Activated effector memory CD4-positive, alpha-beta T cell treated with Interleukin-2 at 50 U/mL for 16 hours (primary cell): ENCODE results near the gene DEPDC5.
"Not testable (repeated sequence)": the region's sequence is repeated elsewhere in the genome, so short reads cannot be mapped to it uniquely, and the experiment has no call there.

ENCODE experiments used
- DNase-seq: peaks from one replicate; pipeline ENCODE4 v3.0.0-alpha.2; 2020

Gene DEPDC5

DNA sequence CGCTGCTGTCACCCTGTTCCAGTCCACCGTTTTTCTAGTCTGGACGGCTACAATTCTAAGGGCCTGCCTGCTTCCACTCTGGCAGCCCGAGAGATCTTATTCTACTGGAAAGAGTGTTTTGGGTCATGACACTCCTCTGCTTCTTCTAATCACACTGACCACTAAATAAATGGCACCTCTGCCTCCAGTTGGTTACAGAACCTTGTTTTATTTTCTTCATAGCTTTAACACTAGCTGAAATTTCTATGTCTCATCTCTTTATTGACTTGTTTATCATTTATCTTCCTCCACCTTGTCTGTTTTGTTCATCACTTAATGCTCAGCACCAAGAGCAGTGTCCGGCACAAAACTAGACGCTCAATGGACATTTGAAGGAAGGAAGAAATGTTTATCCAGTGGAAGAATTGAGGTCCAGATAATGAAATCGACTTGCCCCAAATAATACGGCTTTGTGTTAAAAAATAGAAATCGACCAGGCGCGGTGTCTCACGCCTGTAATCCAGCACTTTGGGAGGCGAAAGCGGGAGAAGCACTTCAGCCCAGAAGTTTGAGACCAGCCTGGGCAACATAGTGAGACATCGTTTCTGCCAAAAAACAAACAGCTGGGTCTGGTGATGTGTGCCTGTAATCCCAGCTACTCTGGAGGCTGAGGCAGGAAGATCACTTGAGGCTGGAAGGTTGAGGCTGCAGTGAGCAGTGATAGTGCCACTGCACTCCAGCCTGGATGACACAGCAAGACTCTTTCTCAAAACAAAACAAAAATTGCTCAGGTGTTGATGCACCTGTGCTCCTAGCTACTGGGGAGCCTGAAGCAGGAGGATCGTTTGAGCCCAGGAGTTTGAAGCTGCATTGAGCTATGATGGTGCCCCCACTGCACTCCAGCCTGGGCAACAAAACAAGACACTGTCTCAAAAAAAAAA is 3.2 kb upstream of the DEPDC5 start:
- DNase-seq: no peak

GRCh38 chr22:31752096-31752847 is 1.5 kb upstream of the DEPDC5 start:
- DNase-seq: no peak

DNA sequence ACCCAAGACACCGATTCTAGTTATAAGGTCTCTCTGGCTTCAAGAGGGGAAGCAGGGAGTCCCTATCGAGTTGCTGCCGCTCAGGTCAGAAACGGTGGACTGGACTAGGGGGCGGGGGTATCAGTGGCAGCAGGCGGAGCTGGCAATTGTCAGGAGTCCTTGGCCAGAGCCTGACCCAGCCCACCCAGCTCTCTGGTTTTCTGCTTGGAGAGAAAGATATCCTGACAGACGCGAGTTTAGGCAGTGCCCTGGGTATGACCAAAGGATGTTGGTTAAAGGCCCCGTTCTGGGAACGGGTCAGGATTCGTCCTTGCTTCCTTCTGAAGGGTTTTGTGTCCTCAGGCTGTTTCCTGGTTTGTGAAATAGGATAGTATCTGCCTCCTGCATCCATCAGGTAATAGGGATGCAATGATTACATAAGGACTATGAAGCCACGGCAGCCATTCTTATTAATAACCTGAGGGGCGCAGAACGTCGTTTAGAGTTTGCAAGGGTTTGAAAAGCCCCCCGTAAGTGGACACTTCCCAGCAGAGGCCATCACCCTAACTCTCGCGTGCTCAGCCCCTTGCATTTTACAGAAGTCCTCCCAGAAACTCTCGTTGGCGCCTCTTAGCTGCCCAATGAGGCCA is 700 bp upstream of the DEPDC5 start:
- no peak for DNase-seq

DNA sequence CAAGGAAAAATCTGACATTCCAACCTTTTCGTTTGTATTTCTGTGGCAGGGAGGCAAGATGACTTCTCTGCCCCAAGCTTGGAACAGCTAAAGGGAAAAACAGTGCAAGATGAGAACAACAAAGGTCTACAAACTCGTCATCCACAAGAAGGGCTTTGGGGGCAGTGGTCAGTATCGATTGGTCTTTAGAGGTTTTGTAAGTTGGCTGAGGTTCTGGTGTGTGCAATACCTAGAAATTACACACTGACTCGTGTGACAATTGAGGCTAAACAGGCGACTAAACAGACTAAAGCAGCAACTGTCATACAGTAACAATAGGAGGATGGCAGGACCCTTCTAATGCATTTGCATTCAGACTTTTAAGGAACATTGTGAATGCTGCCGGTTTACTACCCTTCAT is 994 bp downstream of the DEPDC5 start:
- no peak for DNase-seq

DNA sequence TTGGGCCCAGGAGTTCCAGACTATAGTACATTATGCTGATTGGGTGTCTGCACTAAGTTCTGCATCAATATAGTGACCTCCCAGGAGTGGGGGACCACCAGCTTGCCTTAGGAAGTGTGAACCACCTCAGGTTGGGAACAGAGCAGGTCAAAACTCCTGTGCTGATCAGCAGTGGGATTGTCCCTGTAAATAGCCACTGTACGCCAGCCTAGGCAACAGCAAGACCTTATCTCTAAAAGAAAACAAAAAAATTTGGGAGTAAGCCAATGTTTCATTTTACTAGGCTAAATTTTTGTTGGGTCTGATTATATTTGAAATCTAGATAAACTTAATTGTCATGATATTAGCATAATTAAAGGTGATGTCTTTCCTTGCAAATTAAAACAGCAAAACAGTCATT is 3.4 kb downstream of the DEPDC5 start:
- DNase-seq: no peak

GRCh38 chr22:31758860-31759259 is 5.0 kb downstream of the DEPDC5 start:
- DNase-seq: not testable (repeated sequence)

DNA sequence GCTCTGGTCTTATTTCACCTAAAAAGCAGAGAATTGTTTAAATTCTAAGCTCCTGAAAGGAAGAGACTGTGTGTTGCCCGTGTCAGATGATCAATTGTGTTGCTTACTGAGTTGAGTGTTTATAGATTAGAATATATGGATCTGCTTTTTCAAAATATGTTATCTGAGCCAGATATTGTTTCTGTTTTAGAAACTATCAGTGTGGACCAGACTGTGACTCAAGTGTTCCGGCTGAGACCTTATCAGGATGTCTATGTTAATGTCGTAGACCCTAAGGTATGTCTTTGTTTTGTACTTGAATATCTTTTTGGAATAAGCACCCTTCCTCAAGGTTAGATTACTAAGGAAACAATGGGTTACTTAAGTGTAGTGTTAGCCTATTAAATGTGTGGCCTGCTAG is 11.0 kb downstream of the DEPDC5 start:
- DNase-seq: no peak

DNA sequence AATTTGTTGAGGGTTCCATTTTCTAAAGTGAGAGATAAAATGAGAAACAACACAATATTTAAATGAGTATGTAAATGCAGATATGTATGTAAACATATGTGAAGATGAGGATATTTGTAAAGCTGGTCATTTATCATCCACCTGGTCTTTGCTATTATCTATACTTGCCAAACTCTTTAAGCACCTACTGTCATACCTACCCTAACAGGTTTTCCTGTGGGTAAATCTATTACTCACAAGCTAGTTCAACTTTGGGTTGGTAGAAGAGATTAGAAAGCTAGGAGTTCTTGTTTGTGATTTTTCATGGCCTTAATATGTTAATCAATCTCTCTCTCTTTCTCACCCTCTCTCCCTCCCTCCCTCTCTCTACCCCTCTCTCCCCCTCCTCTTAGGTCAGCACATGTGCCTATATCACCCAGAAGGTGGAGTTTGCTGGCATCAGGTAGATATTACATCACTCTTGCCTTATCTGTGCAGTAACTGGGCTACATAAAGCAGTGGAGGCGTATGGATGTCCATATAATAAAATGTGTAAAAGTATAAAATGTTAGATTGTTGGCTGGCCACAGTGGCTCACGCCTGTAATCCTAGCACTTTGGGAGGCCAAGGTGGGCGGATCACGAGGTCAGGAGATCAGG is 14.7 kb downstream of the DEPDC5 start:
- no peak for DNase-seq

DNA sequence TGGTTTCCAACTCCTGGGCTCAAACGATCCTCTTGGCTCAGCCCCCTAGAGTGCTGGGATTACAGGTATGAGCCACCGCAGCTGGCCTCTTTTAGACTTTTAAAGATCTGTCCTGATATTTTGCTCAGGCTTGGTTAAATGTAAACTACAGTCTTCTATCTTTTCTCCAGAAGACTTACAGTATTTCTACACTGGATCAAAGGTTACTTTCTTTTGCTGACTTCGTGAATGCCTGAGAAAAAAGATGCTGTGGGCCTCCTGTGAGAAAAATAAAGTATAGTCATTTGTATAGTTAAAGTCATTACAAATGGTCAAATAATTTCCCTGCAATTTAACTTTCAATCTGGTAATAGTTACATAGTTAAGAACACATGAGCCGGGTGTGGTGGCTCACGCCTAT is 19.6 kb downstream of the DEPDC5 start:
- no peak for DNase-seq

DNA sequence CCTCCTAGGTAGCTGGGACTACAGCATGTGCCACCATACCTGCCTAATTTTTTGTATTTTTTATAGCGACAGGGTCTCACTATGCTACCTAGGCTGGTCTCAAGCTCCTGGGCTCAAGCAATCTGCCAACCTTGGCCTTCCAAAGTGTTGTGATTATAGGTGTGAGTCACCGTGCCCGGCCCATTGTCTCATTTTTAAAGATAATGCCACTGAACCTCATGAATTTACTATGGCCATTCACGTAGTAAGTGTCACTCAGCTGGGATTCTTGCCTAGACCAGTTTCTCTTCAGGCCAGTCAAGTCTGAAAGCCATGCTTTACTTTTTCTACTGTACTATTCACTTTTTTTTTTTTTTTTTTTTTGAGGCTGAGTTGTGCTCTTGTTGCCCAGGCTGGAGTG is 22.4 kb downstream of the DEPDC5 start:
- DNase-seq: no peak

GRCh38 chr22:31789803-31790202 is 36.0 kb downstream of the DEPDC5 start:
- no peak for DNase-seq

GRCh38 chr22:31790240-31790639 is 36.4 kb downstream of the DEPDC5 start:
- DNase-seq: no peak

GRCh38 chr22:31799358-31799757 is 45.5 kb downstream of the DEPDC5 start:
- not testable (repeated sequence) for DNase-seq

GRCh38 chr22:31800065-31800464 is 46.2 kb downstream of the DEPDC5 start:
- no peak for DNase-seq

DNA sequence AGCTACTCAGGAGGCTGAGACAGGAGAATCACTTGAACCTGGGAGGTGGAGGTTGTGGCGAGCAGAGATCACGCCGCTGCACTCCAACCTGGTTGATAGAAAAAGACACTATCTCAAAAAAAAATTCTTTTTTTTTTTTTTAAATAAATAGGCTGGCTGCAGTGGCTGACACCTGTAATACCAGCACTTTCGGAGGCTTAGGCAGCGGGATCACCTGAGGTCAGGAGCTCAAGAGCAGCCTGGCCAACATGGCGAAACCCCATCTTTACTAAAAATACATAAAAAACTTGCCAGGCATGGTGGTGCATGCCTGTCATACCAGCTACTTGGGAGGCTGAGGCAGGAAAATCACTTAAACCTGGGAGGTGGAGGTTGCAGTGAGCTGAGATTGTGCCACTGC is 47.0 kb downstream of the DEPDC5 start:
- DNase-seq: not testable (repeated sequence)

GRCh38 chr22:31802575-31802974 is 48.8 kb downstream of the DEPDC5 start:
- DNase-seq: no peak

DNA sequence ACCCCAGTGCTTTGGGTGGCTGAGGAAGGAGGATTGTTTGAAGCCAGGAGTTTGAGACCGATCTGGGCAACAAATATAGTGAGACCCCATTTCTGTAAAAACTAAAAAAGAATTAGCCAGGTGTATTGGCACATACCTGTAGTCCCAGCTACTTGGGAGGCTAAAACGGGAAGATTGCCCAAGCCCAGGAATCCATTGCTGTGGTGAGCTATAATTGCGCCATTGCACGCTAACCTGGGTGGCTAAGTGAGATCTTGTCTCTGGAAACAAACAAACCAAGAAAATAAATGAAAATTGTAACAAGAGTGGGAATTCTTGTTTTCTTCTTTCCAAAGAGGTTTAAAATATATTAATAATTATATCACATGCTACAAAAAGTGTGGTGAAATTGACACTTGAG is 52.9 kb downstream of the DEPDC5 start:
- no peak for DNase-seq

GRCh38 chr22:31812977-31813605 is 59.3 kb downstream of the DEPDC5 start:
- DNase-seq: no peak

GRCh38 chr22:31813898-31814297 is 60.1 kb downstream of the DEPDC5 start:
- DNase-seq: not testable (repeated sequence)

DNA sequence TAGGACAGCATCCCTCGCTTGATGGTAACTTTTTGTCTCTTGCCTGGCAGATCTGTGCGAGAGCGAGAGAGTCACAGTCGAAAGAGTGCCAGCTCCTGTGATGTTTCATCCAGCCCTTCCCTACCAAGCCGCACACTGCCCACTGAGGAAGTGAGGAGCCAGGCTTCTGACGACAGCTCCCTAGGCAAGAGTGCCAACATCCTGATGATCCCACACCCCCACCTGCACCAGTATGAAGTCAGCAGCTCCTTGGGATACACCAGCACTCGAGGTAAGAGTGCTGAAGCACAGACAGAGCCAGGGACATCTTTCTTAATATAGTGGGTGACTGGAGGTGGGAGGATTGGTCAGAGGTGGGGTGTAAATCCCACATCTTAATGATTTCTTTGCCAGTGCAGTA is 61.1 kb downstream of the DEPDC5 start:
- DNase-seq: no peak

GRCh38 chr22:31815383-31815814 is 61.6 kb downstream of the DEPDC5 start:
- not testable (repeated sequence) for DNase-seq

DNA sequence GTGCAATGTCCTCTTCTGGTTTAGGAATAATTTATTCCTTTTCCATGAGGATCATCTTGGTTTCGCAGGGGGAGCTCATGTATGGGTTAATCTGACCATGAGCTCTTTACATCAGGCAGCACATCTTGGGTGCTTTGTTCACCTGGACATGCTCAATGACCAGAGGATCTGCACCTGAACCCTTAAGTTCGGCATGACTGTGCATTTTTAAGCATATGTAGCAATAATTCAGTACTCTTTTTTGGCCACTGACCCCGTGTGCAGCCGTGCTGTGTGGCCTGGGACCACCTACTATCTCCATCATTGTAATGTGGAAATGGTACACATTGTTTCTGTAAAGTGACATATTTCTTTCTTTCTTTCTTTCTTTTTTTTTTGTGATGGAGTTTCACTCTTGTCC is 62.9 kb downstream of the DEPDC5 start:
- no peak for DNase-seq
